ENCODE data around the gene MFRP.

The MFRP gene

DNA sequence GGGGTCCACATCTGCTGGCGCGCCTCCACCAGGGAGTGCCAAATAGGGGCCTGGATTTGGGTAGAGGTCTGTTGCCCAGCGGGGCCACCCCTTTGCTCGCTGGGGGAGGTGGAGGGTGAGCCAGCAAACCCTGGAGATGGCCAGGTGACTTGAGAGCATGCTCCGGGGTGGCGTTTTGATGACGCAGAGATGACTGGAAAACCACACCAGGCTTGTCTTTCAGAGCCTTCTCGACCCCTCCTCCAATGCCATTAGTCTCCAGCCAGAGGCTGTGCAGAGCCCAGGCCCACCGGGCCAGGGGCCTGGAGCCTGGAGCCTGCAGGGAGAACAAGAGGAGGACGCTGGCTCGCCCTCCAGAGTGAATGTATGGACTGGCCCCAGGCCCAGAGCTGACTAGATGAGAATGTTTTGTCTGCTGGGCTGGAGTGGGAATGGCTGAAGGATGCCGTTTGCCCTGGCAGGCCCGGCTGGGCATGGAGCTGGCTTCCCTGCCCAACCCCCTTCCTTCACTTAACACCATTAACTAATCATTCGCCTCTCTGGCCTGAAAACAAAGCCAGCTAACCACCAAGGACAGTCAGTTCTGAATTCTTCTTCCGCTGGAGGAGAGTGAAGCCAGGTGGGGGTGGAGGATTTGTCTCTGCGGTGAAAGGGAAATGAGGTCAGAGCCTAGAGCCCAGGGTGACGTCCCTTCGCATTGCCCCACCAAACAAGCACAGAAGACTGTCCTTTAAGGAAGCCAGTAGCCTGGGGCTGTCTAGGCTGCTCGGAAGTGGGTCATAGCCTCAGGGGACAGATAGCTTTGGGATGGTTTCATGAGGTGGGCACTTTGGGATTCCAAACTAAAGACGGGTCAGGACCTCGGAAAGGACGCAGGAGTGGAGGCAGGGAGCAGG lies 28.0 kb downstream of the MFRP start:
- DNase-seq (ENCODE audit: low read depth): no peak

DNA sequence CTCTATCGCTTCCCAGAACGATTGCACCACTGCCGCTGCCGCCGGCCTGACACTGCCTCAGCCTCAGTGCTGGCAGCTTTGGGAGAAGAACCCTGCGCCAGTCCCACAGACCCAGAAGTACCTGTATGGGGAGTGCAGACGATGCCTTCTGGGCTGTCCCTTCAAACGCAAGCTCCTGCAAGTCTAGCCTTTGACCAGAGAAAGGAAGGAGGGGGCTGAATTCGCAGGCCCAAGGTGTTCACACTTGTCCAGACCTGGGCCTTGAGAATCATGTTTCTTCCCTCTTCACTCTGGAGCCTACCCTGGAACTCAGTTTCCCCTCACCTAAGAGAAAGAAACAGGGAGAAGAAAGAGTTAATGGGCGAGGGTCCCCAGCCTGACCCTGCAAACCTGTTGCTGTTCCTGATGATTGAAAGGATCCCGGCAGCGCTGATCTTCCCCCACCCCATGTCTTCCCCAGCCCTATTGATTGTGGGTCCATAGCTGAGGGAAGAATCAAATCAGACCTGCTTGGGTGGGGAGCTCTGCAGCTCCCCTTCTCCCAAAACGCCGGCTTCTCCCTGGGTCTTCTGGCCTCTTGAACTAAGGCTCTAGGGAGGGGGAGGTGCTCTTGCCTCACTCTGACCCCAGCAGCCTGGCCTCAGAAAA lies 28.8 kb downstream of the MFRP start:
- no peak for DNase-seq (ENCODE audit: low read depth)

DNA sequence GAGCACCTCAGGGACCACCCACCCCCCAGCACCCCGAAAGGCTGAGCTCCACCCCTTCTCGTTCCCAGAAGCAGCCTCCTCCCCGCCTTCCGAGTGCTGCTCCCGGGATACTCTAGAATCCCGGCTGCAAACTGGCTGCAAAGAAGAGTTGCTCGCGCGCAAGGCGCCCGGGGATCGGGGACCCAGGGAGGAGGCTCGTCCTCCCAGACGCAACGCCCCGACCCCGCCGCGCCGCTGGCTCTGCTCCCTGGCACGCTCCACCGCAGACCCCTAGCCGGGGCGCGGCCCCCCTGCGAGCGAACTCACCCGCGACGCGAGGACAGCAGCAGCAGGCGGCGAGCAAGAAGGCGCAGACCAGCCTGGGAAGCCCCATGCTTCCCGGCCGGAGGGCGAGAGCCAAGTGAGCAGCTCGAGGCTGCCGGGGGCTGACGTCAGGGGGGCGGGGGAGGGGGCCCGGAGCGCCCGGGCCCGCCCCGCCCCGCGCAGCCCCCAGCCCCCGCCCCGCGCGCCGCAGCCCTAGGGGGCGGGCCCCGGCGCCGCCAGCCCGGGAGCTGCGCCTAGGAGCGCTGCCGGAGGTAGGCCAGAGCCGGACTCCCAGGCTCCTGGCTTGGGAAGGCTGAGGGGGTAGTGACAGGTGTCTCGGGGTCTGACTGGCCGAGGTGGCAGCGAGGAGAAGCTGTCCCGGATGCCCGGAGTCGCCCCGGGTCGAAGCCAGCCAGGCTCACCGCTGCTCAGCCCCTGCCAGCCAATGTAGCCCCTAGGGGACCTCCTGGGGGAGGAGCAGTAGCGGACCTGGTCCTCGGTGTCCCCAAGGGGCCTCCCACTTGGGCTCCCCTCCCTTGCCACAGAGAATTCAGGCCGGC lies 29.5 kb downstream of the MFRP start, which contains the start of gene MCAM:
Gene MCAM, minus strand, starts transcription at position 402 of the 863 bp plus-strand sequence. Its CDS starts 29 bp downstream, at position 373.
- DNase-seq (ENCODE audit: low read depth): no peak

DNA sequence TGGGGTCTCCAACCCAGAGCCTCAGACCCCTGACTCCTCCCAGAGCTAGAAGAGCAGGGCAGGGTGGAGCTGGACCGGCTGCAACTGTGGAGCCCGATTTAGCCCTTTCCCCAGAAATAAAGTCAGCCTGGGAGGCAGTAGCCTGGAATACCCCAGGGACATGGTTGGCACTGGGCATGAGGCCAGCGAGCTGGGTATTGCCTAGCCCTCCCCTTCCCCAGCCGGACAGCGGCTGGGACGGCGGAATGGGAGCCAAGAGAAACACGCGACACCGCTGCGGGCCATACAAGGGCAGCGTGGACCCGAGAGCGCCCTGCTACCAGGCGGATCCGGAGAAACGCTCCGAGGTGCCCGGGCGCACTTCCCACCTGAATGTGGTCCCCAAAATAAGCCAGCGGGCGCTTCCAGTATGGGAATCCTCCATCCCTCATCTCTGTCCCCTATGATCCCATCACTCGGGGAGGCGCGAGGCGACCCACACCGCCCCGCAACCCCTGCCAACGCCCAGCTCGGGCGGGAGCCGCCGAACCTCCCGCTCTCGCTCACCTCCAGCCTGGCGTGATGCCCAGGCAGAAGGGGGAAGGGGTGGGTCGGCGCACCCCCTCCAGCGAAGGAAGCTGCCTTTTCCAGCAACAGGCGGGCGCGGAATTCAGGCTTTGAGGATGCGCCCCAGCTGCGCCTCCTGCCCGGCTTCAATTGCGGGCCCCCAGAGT lies 30.3 kb downstream of the MFRP start:
- DNase-seq (ENCODE audit: low read depth): no peak

DNA sequence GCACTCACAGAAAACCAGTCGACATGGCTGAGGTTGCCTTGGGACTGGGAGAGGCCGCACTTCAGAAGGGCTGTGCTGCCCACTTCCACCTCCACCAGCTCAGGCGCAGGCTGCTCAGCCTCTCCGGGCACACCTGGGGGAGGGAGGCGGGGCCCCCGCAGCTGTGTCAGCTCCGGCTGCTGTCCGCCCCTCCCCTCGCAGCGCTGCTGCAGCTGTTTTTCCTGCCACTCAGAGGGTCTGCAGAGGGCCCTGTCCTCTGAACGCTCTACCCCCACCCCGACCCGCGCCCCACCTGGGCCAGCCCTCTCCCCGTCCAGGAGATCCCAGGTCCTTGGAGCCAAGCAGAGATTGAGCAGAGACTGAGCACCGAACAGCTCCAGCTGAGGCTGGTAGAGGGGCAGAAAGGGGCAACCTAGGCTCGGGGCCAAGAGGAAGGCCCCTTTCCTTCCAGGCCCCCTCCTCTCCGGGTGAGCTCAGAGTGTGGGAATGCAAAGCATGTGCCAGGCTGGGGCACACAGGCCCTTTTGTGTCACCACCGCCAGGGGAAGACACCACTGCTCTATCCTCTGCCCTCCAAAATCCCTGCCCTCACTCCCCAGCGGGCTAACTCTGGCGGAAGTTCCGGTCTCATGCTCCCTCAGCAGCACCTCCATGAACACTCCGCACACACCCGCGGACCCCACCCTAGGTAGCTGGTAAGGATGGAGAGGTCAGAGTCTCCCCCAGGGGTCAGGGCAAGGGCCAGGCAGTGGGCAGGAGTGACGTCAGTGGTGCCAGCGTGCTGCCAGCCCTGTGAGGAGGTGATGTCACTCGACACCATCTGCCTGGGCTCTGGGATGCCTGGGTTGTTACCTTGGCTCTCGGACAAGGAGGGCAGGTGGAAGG lies 31.1 kb downstream of the MFRP start:
- DNase-seq (ENCODE audit: low read depth): no peak

DNA sequence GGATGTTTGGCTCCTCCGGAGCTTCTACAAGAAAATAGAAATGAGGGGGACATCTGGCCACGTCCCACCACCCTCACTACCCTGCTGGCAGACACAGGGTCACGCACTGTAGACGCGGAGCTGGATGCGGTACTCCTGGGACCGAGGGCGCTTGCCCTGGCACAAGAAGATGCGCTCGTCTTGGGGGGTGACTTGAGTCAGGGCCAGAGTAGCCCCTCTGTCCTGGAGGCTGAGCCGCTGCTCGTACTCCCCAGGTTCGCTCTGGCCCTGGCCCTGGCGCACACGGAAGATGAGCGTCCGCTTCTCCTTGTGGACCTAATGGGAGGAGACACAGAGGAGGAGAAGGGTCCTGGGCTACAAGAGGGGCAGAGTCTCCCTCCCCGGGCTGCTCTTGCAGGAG lies 31.8 kb downstream of the MFRP start:
- no peak for DNase-seq (ENCODE audit: low read depth)

GRCh38 chr11:119310682-119311052 lies 35.8 kb downstream of the MFRP start:
- DNase-seq (ENCODE audit: low read depth): no peak

- no peak for DNase-seq (ENCODE audit: low read depth)
These were observed 36.4 kb downstream of the MFRP start for GRCh38 chr11:119309953-119310681.

GRCh38 chr11:119309411-119309810 lies 37.1 kb downstream of the MFRP start:
- DNase-seq (ENCODE audit: low read depth): no peak

DNA sequence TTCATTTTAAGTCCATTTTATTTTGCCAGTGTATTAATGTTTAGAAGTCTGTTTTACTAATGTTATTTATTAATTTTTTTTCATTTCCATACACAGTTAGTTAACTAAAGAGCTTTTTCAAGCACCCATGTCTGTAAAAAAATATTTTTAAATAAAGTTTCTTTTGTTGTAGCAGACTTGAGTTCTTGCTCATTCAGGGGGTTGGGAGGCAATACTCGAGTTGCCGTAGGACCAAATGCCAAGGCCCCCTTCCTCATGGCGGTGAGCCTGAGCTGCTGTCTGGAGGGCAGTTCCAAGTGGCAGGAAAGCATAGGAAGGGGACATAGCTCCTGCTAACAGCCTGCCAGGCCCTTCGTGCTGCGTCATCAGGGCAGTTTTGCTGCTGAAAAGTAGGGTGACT lies 38.5 kb downstream of the MFRP start:
- DNase-seq (ENCODE audit: low read depth): no peak

DNA sequence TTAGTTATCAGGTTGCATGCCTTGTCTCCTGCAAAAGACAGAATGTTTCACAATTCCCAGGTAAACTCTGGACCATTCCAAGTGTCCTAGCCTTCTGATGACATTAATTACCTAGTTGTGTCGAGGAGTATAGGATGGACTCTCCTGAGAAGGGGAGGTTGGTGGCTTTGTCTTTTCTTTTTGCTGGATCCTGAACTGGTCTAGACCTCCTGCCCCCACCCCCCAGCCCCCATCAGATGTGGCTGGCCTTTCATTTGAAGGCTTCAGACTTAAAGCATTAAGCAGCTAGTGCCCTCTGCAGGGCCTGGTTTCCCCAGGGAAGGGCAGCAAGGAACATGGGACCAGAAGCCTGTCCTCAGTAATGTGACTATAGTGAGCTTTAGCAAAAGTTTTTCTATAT lies 39.3 kb downstream of the MFRP start:
- DNase-seq (ENCODE audit: low read depth): no peak

- peak; percentile 18 for DNase-seq (ENCODE audit: low read depth)
These were observed 40.1 kb downstream of the MFRP start for GRCh38 chr11:119306373-119306890.

- DNase-seq (ENCODE audit: low read depth): no peak
These were observed 40.7 kb downstream of the MFRP start for GRCh38 chr11:119305556-119306372.

DNA sequence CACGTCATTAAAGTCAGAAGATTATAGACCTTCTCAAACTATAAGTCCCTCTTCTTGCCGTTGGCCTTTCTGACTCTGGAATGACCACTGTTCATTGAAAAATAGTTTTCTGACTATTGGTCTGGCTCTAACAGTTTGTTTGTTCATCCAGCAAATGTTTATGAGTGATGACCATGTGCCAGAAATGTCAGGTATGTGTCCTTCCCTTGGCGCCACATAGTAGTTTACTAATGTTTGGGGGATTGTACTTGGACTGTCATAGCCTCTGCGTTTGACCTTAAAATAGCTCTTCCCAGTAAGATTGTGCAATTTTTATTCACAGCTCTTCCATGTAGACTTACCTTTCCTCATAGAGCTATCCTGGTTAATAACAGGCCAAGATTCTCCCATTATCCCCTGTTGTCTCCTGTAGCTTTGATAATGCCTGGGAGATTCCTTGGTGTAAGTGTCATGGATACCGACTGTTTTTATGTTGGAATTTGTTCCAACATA lies 43.2 kb downstream of the MFRP start:
- no peak for DNase-seq (ENCODE audit: low read depth)

DNA sequence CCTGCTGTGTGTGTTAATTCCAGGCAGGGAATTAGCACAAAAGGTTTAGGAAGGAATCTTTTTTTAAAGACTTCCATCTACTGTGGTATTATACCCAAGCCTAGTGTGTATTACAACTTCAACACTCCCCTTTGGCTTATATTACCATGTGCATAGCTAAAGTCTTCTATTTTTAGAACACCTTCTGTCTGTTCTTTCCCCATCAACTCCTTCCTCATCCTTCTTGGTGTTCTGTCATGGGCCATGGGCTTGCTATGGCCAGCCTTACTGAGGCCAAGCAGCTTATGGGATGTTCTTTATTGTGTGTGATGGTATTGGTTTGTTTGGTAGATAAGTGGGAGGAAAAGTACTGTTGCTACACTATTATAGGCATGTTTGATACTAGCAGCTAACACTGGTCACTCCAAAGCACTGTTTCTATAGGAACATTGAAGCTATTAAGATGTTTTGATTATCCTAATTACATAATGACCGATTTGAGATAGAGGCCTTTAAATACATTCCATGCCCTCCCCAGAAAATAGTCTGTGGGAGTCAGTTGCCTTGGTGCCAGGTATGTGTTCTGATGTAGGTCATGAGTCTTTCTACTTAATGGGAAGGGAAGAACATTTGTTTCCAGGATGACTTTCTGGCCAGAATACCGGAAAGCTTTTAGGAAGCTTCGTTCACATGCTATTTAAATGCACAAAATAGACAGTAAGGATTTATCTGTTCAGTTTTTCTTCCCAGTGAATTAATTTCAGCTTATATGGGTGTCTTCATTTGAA lies 46.1 kb downstream of the MFRP start:
- no peak for DNase-seq (ENCODE audit: low read depth)

DNA sequence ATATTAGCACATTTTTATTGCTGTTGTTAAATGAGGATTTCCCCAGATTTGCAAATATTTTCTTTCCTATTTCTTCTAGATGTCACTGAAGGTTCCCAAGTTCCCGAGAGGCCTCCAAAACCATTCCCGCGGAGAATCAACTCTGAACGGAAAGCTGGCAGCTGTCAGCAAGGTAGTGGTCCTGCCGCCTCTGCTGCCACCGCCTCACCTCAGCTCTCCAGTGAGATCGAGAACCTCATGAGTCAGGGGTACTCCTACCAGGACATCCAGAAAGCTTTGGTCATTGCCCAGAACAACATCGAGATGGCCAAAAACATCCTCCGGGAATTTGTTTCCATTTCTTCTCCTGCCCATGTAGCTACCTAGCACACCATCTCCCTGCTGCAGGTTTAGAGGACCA lies 47.1 kb downstream of the MFRP start:
- no peak for DNase-seq (ENCODE audit: low read depth)

GRCh38 chr11:119298726-119299125 lies 47.8 kb downstream of the MFRP start:
- no peak for DNase-seq (ENCODE audit: low read depth)

DNA sequence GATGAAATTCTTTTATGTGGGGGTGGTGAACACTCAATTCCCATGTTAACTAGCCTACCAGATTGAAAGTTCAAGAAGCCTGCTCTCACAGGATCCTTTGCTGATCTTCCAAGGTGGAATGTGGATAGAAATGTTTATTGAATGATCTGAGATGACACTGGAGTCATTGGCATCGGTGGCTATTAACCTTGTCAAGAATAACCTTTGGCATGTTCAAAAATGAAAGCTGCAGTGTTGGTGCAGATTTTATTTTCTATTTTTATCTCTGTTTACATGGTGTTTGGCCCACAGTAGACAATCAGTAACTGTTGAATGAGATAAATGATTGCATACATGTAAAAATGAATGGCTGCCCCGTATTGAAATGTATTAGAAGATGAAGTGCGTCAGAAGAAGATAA lies 48.6 kb downstream of the MFRP start:
- no peak for DNase-seq (ENCODE audit: low read depth)

Measured in T follicular helper cell (primary cell).